Germinal center (tissue), 1 donor: ENCODE measurements around the gene COPS8.
A peak's percentile ranks its signal among the peaks of the same experiment; 100 is the strongest.

Source experiments
- DNase-seq: peaks from one replicate; pipeline ENCODE4 v3.0.0; 2012; ENCODE audit warnings: mixed read lengths, low spot score

COPS8 gene

DNA sequence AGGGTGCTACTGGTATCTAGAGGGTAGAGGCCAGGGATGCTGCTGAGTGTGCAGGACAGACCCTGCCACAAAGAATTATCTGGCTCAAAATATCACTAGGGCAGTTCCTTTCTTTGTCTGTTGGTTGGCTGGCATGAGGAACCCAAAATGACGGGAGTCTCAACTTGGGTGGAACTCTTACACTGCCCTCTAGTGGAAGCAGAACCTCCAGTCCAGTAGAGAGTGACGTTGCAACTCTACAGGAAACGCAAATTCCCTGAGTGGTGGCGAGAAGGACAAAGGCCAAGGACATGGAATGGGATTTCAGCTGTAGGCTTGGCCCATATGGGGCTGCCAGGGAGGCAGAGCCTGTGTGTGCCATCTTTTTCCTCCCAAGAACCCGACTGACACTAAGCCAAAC is 47.1 kb downstream of the COPS8 start:
- DNase-seq = peak; percentile 35

DNA sequence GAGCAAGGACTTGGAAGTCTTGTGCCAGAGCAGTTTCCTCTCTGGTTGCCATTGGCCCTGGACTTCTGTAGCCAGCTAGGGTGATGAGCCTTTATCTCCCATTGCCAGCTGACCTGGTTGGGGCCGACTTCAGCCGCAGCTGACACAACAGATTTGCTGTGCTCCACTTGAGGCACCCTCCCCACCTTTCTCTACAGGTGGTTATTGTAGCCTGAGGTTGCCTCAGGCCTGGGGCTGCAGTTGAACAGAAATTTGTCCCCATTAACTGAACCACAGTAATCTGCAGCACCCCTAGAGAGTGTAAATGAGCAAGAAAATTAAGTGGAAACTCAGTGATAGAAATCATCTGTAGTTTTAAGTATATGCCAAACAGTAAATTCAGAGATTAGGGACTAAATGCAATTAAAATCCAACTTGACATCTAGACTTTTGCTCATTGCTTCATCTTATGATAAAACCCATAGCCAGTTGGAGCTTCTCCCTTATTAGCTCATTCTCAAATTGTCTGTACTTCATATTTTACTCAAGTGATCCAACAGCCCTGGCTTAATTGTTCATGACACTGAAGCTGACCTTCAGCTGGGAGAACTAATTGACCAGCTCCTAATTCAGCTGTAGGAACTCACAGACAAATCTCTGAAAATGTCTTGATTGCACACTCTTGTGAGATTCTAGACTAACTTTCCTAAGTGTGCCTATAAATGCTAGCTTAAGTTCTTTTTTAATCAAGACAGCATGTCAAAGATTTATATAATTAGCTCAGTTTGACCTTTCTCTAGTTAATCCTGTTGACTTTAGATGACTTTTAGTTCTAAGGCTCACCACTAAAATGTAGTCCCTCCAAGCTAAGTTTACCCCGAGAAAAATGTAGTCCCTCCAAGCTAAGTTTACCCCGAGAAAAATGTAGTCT is 48.9 kb downstream of the COPS8 start:
- no peak for DNase-seq

DNA sequence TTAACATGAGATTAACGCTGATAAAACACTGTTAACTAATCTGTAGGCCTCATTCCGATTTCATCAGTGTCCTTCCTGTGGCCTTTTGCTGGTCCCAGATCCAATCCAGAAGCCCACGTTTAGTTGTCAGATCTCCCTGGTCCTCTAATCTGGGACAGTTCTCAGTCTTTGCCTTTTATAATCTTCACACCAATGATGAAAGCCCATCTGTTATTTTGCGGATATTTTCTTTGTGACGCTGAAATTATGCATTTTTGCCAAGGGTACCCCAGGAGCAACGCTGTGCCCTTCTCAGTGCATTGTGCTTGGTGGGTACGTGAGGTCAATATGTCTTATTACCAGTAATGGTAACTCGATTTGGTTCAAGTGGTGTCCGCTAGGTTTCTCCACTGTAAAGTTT is 51.1 kb downstream of the COPS8 start:
- DNase-seq = no peak

DNA sequence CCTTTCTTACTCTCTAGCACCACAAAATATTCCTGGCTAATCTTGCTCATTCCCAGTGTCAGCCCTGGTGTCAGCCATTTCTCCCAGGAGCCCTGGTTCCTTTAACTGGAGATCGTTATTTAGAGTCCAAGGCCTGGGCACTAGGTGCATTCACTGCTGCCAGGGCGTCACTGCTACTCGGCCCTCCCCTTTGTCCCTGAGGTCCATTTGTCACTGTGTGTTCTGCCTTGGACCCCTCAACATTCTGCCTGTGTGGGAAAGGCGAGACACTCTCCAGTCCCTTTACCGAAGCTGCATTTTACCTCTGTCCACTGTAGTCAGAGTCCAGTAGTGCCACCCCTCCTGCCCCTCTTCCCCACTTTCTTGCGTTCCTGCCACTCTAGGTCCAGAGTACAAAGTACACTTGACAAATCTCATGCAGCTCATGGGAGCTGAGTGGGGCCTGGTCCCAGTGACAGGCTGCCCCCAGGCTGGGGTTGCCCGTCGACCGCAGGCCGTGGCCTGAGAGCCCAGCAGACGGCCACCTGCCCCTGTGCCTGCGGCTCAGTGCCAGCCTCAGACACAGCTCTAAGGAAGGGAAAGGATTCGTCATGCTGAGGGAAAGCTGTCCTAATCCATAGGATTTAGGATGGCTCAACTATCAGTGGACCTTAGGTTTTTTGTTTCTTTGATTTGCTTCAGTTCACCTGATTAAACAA is 52.1 kb downstream of the COPS8 start:
- DNase-seq = no peak

DNA sequence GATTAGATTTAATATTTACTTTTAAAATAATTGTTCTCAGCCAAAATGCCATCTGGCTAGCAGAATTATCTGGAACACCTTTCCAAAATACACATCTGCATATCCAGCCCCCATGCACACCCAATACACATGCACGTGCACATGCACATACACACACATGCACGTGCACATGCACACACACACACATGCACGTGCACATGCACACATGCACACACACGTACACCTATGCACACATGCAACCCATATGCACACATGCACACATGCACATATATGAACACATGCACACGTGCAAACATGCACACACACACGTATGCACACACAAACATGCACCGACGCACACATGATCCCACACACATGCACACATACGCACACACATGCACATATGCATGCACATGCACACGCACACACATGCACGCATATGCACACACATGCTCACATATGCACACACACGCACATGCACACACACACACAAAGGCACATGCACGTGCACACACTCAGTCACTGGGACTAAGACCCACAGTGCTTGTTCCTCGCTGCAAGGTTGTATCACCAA is 53.5 kb downstream of the COPS8 start:
- DNase-seq = no peak

DNA sequence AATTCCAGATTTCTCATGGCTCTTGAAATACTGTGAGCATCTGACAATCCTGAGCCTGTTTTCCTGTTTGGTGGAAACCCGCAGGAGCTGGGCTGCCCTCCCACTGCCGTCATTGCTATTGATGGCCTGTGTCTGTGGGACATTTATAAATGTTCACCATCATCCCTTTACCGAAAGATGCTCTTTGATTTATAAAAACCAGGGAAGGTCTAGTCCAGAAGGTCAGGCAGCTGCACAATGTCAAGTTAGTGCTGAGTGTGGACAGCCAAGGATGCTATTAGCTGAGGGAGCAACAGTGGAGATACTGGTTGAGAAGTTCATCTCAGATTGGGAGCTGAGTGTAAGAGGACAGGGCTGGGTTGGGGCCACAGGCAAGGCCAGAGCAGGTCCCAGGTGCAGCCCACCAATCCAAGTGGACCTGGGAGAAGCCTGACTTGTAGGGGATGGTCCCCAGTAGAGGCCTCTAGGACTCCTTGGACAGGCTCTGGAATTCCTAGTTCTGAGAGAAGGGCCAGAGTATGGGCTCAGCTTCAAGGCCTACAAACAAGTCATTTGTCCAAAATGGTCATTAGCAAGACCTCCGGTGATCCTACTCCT is 55.1 kb downstream of the COPS8 start:
- DNase-seq = no peak

DNA sequence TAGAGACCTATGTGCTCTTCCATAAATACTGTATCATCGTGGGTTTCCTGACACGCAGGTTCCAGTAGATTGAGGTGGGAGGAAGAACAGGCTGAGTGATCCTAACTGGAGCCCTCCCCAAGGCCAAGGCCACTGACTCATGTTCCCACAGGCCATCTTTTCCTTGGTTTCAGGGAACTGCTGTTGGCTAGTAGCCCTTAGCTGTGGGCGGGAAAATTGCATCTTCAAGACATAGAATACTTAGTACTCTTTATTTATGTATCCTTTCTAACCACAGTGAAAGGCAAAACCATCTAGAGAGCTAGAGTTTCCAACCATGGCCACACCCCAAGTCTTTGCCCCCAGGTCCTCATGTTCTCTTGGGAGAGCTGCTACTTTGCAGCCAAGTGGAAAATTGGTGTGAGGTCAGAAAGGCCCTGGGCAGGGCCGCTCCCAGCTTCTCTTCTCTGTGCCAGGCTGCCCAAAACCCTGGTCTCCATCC is 55.9 kb downstream of the COPS8 start:
- DNase-seq = no peak

DNA sequence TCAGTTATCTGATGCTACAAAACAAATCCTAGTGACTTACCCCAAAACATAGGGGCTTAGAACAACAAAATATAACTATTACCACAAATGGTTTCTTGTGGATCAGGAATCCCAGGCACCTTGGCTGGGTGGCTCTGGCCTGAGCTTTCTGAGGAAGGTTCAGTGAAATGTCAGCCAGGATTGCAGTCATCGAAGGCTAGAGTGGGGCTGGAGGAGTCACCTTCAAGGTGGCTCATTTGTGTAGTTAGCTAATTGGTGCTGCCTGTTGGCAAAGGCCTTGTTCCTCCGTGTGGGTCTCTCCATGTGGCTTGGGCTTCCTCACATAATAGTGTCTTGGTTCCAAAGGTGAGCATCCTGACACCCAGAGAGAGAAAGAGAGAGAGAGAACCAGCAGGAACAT is 57.4 kb downstream of the COPS8 start:
- DNase-seq = no peak

DNA sequence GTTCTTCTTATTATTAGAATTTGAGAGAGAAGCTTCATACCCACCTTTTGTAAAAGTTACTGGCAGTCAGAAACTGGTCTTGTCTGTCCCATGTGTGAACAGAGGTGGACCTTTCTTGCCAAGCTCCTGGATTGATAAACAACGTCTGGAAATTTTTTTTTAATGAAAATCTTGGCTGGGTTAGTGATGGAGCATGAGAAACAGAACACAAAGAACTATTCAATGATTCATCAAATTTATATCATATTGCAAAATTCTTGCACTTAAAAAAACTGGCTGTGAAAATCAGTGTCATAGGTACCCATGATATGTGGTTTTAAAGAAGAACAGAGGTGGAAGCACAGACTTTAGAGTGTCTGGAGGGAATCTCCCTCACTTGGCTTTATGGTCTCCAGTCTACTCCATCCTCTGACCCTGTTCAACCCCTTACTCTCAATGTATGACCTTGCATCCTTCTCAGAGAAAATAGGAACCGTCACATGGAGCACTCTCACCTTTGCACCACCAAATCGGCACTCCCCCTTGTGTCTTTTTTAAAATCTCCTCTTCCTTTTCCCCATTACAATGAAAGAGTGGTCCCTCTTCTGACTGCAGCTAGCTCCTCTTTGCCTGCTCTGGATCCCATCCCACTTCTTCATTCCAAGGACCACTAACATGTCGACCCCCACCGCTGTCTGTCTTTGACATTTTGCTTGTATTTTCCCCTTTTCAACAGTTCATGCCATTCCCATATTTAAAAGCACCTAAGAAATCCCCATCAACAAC is 58.2 kb downstream of the COPS8 start:
- no peak for DNase-seq

DNA sequence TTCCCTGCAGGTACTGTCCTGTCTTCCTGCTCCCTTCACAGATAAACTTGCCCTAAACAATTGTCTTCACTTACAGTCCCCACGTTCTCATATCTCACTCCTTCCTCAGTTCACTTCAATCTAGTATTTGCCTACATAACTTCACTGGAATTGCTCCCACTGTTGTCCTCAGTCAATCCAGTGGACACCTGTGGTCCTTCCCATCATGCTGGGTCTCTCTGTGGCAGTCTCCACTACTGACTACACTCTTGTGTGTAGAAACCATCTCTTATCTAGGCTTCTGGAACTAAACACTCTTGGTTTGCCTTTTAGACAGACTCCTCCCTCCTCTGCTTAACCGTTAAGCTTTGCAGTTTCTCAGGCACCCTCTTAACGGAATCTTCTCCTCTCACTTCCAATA is 58.8 kb downstream of the COPS8 start:
- no peak for DNase-seq

DNA sequence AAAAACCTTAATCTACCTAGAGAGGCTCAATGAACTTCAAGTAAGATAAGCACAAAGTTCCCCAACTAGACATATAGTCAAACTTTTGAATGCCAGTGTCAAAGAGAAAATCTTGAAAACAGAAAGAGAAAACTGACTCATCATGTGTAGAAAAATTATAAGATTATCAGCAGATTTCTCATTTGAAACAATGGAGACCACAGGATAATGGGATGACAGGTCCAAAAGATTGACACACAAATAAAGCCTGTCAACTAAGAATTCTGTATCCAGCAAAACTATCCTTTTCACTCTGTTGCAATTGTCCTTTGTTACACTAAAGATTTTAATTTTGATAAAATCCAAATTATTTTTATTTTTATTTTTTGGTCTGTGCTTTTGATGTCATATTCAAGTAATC is 61.6 kb downstream of the COPS8 start:
- DNase-seq = no peak

DNA sequence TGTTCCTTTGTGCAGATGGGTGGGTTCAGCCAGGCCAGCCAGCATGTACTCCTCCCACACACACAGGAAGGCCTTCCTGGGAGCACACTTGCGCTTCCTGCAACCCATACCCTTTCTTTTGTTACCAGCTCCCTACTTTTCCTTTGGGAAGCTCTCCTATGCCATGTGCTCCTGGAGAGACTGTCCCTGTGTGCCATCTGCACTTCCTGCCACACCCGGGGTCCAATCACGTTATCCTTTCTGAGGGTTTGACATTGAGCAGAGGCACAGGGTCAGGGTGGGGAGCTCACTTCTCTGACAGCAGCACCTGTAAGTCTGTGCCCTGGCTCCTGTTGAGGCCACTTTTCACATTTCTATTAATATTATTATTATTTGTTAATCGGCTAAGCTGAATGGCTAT is 62.9 kb downstream of the COPS8 start:
- no peak for DNase-seq

DNA sequence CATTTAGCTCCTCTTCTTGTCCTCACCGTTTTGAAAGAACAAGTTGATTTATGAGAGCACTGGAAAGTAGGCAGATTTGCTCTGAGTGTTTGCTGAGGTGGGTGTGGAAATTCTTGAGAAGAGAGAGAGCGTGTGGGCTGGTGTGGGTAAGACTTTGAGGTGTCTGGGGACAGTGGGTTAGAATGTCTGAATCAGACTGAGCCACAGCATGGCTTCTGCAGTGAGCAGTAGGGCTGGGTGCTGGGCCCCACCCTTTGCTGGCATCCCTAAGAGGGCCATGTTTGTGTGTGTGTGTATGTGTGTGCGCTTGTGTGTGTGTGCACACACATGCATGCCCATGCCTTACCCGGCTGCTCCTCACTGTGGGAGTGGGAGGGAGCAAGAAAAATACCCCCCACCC is 63.7 kb downstream of the COPS8 start:
- DNase-seq = no peak
